Peyer's patch (tissue), 4 donors: ENCODE measurements around the gene UBXN11.

Source experiments
- POLR2A ChIP-seq, 2 donors: fragments of 450-650 bp; IDR thresholded peaks; one replicate each; pipeline ENCODE4 v1.5.1; 2017; ENCODE audit warnings: antibody characterized with exemption in 2 of 2, mild to moderate bottlenecking in 2 of 2, moderate library complexity in 2 of 2
- TF ChIP-seq, protein P1 (sequence below), 6 experiments: fragments of 450-650 bp in 4 of 6; fragments of 200-600 bp in 2 of 6; sonication (generic) in 1 of 6; IDR thresholded peaks; one replicate each; pipeline ENCODE4 v1.5.1; 2017 to 2019; ENCODE audit warnings: antibody characterized with exemption in 6 of 6, mild to moderate bottlenecking in 3 of 6, moderate library complexity in 1 of 6

DNA sequence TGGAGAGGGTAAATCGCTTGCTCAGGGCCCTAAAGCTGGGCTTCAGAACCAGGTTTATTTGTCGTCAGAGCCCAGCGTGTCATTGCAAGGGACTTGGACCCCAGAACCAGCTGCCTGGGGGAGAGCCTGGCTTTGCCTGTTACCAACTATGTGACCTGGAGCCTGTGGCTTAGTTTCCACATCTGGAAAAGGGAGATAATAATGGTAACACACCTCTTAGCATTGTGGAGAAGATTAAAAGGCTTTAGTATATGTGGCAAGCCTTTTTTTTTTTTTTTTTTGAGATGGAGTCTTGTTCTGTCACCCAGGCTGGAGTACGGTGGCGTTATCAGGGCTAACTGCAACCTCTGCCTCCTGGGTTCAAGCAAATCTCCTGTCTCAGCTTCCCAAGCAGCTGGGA, 23.8 kb upstream of the UBXN11 start:
- TF ChIP-seq POLR2A (IDR thresholded peaks at IDR 0.05), result no peak
- TF ChIP-seq, protein P1, sequence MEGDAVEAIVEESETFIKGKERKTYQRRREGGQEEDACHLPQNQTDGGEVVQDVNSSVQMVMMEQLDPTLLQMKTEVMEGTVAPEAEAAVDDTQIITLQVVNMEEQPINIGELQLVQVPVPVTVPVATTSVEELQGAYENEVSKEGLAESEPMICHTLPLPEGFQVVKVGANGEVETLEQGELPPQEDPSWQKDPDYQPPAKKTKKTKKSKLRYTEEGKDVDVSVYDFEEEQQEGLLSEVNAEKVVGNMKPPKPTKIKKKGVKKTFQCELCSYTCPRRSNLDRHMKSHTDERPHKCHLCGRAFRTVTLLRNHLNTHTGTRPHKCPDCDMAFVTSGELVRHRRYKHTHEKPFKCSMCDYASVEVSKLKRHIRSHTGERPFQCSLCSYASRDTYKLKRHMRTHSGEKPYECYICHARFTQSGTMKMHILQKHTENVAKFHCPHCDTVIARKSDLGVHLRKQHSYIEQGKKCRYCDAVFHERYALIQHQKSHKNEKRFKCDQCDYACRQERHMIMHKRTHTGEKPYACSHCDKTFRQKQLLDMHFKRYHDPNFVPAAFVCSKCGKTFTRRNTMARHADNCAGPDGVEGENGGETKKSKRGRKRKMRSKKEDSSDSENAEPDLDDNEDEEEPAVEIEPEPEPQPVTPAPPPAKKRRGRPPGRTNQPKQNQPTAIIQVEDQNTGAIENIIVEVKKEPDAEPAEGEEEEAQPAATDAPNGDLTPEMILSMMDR (IDR thresholded peaks at IDR 0.05), result no peak
